Panc1 (cell line): Measurements from ENCODE around the gene HSPB7. TPM values are rescaled to one million over a fixed set of nuclear protein-coding genes. Genes with fewer than 3 reads are reported as not detected.

Experiments used
- ATAC-seq: fragments of 200-7000 bp; cut with Tn5 transposase; 2 replicates; pipeline ENCODE4 v1.9.1; 2020; ENCODE audit warnings: mild to moderate bottlenecking, moderate library complexity
- BruUV-seq: library from RNA; stranded (reverse); fragments of 400-500 nt; replicated peaks from 2 replicates; lab custom pipeline; 2021; lab: Mats Ljungman, UMichigan
- CTCF ChIA-PET: fragments of 300-600 bp; sonication (Branson Sonifier 250); formaldehyde crosslinking; loops from one replicate; lab custom pipeline; 2022; ENCODE audit warnings: antibody characterized with exemption; lab: Charles Lee
- POLR2A ChIA-PET: fragments of 300-600 bp; sonication (Branson Sonifier 250); formaldehyde crosslinking; loops from one replicate; lab custom pipeline; 2022; ENCODE audit warnings: antibody characterized with exemption; lab: Charles Lee
- DNase-seq: peaks from one replicate; pipeline ENCODE4 v3.0.0-alpha.2; 2010; ENCODE audit warnings: low read depth, low spot score
- H3K27ac ChIP-seq: 2 replicates; pipeline ENCODE4 v1.5.1; 2011; ENCODE audit warnings: mild to moderate bottlenecking, low read length, inconsistent platforms
- H3K27me3 ChIP-seq: fragments of 200-500 bp; sonication (Bioruptor generic); 2 replicates; pipeline ENCODE4 v1.6.0; 2014; ENCODE audit warnings: low read length, inconsistent platforms; ENCODE audit not compliant: control insufficient read depth, insufficient read depth
- H3K36me3 ChIP-seq: fragments of 200-500 bp; sonication (Bioruptor generic); 2 replicates; pipeline ENCODE4 v1.5.1; 2014; ENCODE audit warnings: inconsistent platforms, mild to moderate bottlenecking, low read length, moderate library complexity; ENCODE audit not compliant: control insufficient read depth, insufficient read depth
- H3K4me1 ChIP-seq: 2 replicates; pipeline ENCODE4 v1.5.1; 2011; ENCODE audit warnings: inconsistent platforms, mild to moderate bottlenecking, low read length, moderate library complexity; ENCODE audit not compliant: control insufficient read depth, insufficient read depth
- H3K4me3 ChIP-seq, 2 experiments: 2 replicates each; pipeline ENCODE4 v1.5.1; 2011 to 2012; ENCODE audit warnings: low read depth in 2 of 2, low read length in 2 of 2, mild to moderate bottlenecking in 2 of 2, inconsistent platforms in 1 of 2, moderate library complexity in 1 of 2
- H3K9me3 ChIP-seq: fragments of 200-500 bp; sonication (Bioruptor generic); 2 replicates; pipeline ENCODE4 v1.5.1; 2014; ENCODE audit warnings: low read depth, mild to moderate bottlenecking, inconsistent platforms, low read length, moderate library complexity; ENCODE audit not compliant: control insufficient read depth, insufficient read depth
- CTCF ChIP-seq: fragments of 450-650 bp; IDR thresholded peaks from 2 replicates; pipeline ENCODE4 v1.5.1; 2017; ENCODE audit warnings: mild to moderate bottlenecking
- POLR2AphosphoS5 ChIP-seq: IDR thresholded peaks from 2 replicates; pipeline ENCODE4 v1.6.1; 2012; ENCODE audit warnings: mild to moderate bottlenecking, low read depth, low read length, moderate library complexity
- SIN3A ChIP-seq: IDR thresholded peaks from 2 replicates; pipeline ENCODE4 v1.6.1; 2012; ENCODE audit warnings: low read depth, mild to moderate bottlenecking, low read length, moderate library complexity, borderline replicate concordance; ENCODE audit not compliant: insufficient read depth
- TCF7L2 ChIP-seq: IDR thresholded peaks from 2 replicates; pipeline ENCODE4 v1.6.1; 2011; ENCODE audit warnings: mild to moderate bottlenecking, low read depth, low read length, inconsistent platforms
- in situ Hi-C: cut with HindIII; loops from 2 replicates; pipeline ENCODE4 v1.10.0; 2016; ENCODE audit warnings: low sequenced_read_pairs, low pct_unique_long_range_greater_than_20kb
- intact Hi-C: fragments of 100-400 bp; cut with micrococcal nuclease; formaldehyde crosslinking; loops from one replicate; pipeline ENCODE4 v1.10.0; 2022; ENCODE audit not compliant: unreplicated experiment
- total RNA-seq: library from RNA; stranded (reverse); gene quantifications from one replicate; pipeline ENCODE4 v1.2.1, GENCODE V29; 2021; ENCODE audit not compliant: unreplicated experiment
- TF ChIP-seq, protein P1 (sequence below), 2 experiments: IDR thresholded peaks; 2 replicates each; pipeline ENCODE4 v1.6.1; 2011 to 2012; ENCODE audit warnings: low read depth in 2 of 2, control low read depth in 1 of 2, low read length in 1 of 2, mild to moderate bottlenecking in 1 of 2, moderate library complexity in 1 of 2; ENCODE audit not compliant: insufficient read depth in 1 of 2

HSPB7 gene
- total RNA-seq, 1 experiment from 2014 or later = 0.10 TPM

- CTCF ChIA-PET = no interaction called here
- Histone ChIP-seq H3K27ac (no peak overlapping the region), H3K9me3 (no peaks in the 10 kb centered on the region), H3K4me1 (no peaks in the 10 kb centered on the region), H3K27me3 (no peaks in the 10 kb centered on the region), H3K36me3 (no peaks in the 10 kb centered on the region), H3K4me3 (no peak overlapping the region)
- ATAC-seq (no peak), DNase-seq (no peak)
- intact Hi-C loops = loop anchor here (10.0 kb wide), 1 partner anchor 199 kb away; no protein-coding TSS in a partner anchor
- BruUV-seq = no TSS peak
- POLR2A ChIA-PET = no interaction called here
- TF ChIP-seq CTCF (no peak), SIN3A (no peak), POLR2AphosphoS5 (no peak), TCF7L2 (no peak)
- TF ChIP-seq, protein P1, sequence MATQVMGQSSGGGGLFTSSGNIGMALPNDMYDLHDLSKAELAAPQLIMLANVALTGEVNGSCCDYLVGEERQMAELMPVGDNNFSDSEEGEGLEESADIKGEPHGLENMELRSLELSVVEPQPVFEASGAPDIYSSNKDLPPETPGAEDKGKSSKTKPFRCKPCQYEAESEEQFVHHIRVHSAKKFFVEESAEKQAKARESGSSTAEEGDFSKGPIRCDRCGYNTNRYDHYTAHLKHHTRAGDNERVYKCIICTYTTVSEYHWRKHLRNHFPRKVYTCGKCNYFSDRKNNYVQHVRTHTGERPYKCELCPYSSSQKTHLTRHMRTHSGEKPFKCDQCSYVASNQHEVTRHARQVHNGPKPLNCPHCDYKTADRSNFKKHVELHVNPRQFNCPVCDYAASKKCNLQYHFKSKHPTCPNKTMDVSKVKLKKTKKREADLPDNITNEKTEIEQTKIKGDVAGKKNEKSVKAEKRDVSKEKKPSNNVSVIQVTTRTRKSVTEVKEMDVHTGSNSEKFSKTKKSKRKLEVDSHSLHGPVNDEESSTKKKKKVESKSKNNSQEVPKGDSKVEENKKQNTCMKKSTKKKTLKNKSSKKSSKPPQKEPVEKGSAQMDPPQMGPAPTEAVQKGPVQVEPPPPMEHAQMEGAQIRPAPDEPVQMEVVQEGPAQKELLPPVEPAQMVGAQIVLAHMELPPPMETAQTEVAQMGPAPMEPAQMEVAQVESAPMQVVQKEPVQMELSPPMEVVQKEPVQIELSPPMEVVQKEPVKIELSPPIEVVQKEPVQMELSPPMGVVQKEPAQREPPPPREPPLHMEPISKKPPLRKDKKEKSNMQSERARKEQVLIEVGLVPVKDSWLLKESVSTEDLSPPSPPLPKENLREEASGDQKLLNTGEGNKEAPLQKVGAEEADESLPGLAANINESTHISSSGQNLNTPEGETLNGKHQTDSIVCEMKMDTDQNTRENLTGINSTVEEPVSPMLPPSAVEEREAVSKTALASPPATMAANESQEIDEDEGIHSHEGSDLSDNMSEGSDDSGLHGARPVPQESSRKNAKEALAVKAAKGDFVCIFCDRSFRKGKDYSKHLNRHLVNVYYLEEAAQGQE (IDR thresholded peaks at IDR 0.05; ENCODE audit: insufficient read depth in 1 of 2, low read depth in 2 of 2, low read length in 1 of 2) = no peak
- in situ Hi-C loops = no loop called here
These were observed 24.2 kb downstream of the HSPB7 start for GRCh38 chr1:15993666-15994065.

DNA sequence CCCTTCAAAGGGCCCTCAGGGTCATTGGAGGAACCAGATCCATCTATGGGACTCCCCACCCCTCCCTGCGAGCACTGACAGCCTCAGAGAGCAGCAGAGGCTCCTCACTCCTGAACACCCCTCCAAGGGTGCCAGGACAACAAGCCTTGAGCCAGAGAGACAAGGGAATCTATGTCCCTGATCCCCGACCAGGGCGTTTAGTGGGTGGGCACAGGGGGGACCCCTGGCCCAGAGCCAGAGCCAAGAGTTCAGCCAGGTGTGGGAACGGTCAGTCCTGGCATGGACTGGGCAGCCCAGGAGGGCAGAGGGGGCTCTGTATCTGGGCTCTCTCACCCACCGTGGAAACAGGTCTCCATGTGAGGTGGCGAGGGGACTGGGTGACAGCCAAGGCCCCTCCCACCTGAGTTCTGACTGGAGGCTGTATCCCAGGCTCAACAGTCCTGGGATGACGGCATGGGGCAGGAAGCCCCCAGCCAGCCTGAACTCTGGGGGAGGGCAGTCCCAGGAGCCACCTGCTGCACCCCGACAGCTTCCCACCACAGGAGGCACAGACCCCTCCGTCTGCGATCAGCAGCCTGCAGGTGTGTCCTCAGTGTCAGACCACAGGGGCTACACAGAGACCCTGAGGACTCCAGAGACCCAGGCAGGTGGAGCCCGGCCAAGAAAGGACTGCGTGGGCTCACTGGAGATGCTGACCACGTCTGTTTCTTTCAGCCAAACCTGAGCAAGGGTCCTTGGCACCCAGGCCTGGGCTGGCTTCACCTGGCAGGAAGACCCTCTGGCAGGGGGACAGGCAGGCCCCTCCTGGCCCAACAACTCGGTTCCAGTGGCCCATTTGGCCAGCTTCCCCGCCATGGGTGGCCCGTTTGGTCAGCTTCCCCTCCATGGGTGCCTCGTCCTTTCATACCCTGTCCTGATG is 25.0 kb downstream of the HSPB7 start:
- ATAC-seq (no peak), DNase-seq (no peak)
- Histone ChIP-seq H3K27me3 (no peaks in the 10 kb centered on the region), H3K4me3 (no peak overlapping the region), H3K4me1 (no peaks in the 10 kb centered on the region), H3K27ac (no peak overlapping the region), H3K36me3 (no peaks in the 10 kb centered on the region), H3K9me3 (no peaks in the 10 kb centered on the region)
- BruUV-seq = no TSS peak
- POLR2A ChIA-PET = no interaction called here
- CTCF ChIA-PET = no interaction called here
- in situ Hi-C loops (no loop called here), intact Hi-C loops (loop anchor here (10.0 kb wide), 1 partner anchor 198 kb away; no protein-coding TSS in a partner anchor)
- TF ChIP-seq CTCF (no peak), TCF7L2 (no peak)
- TF ChIP-seq, protein P1 (IDR thresholded peaks at IDR 0.05; ENCODE audit: insufficient read depth in 1 of 2, low read depth in 2 of 2, low read length in 1 of 2) = no peak
